ENCODE results near the gene FKBP2. TPM values are rescaled to one million over a fixed set of nuclear protein-coding genes. Genes with fewer than 3 reads are reported as not detected.

Gene FKBP2
- total and polyA plus RNA-seq, 2 of the 13 experiments (the other 11 are each of a cell fraction or from before 2014, with no cell fraction given): 30.1 to 53.3 TPM

DNA sequence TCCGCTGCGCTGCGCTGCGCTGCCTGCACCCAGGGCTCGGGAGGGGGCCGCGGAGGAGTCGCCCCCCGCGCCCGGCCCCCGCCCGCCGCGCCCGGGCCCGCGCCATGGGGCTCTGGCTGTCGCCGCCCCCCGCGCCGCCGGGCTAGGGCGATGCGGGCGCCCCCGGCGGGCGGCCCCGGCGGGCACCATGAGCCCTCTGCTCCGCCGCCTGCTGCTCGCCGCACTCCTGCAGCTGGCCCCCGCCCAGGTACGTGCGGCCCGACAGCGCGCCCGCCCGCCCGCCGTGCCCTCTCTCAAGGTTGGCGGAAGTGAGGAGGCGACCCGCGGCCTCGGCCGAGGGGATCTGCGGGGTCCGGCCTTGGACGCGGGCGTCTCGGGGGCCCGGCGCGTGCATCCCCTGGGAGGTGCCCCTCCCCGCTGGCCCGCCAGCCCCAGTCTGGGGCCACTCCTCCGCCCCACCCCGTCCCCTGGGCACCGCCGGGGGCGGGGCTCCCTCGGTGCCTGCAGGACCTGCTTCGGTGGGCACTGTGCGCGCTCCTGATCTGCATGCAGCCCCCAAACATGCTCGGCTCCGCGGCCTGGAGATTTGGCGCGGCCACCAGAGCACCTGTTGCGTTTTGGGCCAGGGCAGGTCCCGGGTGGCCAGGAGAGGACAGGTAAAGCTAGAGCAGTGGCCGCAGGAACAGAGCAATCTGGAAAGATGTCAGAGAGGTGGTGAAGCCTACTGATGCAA is 6.1 kb upstream of the FKBP2 start (continued):
- TF ChIP-seq MYPOP (CRISPR knock-in tag; IDR thresholded peaks at IDR 0.05): no peak
- TF ChIP-seq ZNF674 (CRISPR knock-in tag; IDR thresholded peaks at IDR 0.05; ENCODE audit: low read depth): no peak
- TF ChIP-seq, protein P1, sequence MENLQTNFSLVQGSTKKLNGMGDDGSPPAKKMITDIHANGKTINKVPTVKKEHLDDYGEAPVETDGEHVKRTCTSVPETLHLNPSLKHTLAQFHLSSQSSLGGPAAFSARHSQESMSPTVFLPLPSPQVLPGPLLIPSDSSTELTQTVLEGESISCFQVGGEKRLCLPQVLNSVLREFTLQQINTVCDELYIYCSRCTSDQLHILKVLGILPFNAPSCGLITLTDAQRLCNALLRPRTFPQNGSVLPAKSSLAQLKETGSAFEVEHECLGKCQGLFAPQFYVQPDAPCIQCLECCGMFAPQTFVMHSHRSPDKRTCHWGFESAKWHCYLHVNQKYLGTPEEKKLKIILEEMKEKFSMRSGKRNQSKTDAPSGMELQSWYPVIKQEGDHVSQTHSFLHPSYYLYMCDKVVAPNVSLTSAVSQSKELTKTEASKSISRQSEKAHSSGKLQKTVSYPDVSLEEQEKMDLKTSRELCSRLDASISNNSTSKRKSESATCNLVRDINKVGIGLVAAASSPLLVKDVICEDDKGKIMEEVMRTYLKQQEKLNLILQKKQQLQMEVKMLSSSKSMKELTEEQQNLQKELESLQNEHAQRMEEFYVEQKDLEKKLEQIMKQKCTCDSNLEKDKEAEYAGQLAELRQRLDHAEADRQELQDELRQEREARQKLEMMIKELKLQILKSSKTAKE (CRISPR knock-in tag; IDR thresholded peaks at IDR 0.05; ENCODE audit: borderline replicate concordance): peak; percentile 85
- no peak for TF ChIP-seq ZNF282 (IDR thresholded peaks at IDR 0.05; ENCODE audit: partially characterized antibody)
- TF ChIP-seq ZNF639 (CRISPR knock-in tag; conservative IDR thresholded peaks at IDR 0.05): peak; percentile 79; the same call in 1 of the 2 replicates
- TF ChIP-seq, protein P2, sequence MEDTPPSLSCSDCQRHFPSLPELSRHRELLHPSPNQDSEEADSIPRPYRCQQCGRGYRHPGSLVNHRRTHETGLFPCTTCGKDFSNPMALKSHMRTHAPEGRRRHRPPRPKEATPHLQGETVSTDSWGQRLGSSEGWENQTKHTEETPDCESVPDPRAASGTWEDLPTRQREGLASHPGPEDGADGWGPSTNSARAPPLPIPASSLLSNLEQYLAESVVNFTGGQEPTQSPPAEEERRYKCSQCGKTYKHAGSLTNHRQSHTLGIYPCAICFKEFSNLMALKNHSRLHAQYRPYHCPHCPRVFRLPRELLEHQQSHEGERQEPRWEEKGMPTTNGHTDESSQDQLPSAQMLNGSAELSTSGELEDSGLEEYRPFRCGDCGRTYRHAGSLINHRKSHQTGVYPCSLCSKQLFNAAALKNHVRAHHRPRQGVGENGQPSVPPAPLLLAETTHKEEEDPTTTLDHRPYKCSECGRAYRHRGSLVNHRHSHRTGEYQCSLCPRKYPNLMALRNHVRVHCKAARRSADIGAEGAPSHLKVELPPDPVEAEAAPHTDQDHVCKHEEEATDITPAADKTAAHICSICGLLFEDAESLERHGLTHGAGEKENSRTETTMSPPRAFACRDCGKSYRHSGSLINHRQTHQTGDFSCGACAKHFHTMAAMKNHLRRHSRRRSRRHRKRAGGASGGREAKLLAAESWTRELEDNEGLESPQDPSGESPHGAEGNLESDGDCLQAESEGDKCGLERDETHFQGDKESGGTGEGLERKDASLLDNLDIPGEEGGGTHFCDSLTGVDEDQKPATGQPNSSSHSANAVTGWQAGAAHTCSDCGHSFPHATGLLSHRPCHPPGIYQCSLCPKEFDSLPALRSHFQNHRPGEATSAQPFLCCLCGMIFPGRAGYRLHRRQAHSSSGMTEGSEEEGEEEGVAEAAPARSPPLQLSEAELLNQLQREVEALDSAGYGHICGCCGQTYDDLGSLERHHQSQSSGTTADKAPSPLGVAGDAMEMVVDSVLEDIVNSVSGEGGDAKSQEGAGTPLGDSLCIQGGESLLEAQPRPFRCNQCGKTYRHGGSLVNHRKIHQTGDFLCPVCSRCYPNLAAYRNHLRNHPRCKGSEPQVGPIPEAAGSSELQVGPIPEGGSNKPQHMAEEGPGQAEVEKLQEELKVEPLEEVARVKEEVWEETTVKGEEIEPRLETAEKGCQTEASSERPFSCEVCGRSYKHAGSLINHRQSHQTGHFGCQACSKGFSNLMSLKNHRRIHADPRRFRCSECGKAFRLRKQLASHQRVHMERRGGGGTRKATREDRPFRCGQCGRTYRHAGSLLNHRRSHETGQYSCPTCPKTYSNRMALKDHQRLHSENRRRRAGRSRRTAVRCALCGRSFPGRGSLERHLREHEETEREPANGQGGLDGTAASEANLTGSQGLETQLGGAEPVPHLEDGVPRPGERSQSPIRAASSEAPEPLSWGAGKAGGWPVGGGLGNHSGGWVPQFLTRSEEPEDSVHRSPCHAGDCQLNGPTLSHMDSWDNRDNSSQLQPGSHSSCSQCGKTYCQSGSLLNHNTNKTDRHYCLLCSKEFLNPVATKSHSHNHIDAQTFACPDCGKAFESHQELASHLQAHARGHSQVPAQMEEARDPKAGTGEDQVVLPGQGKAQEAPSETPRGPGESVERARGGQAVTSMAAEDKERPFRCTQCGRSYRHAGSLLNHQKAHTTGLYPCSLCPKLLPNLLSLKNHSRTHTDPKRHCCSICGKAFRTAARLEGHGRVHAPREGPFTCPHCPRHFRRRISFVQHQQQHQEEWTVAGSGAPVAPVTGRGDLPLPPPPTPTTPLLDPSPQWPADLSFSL (CRISPR knock-in tag; IDR thresholded peaks at IDR 0.05): no peak
- TF ChIP-seq MTA3 (CRISPR knock-in tag; IDR thresholded peaks at IDR 0.05): no peak
- 0 out of 2 replicates have a peak, but pooled peaks have one; percentile 50 for TF ChIP-seq MEIS2 (CRISPR knock-in tag; IDR thresholded peaks at IDR 0.05)
- TF ChIP-seq ZNF557 (CRISPR knock-in tag; IDR thresholded peaks at IDR 0.05): no peak
- no peak for TF ChIP-seq ZNF432 (CRISPR knock-in tag; IDR thresholded peaks at IDR 0.05; ENCODE audit: borderline replicate concordance)
- TF ChIP-seq, protein P3, sequence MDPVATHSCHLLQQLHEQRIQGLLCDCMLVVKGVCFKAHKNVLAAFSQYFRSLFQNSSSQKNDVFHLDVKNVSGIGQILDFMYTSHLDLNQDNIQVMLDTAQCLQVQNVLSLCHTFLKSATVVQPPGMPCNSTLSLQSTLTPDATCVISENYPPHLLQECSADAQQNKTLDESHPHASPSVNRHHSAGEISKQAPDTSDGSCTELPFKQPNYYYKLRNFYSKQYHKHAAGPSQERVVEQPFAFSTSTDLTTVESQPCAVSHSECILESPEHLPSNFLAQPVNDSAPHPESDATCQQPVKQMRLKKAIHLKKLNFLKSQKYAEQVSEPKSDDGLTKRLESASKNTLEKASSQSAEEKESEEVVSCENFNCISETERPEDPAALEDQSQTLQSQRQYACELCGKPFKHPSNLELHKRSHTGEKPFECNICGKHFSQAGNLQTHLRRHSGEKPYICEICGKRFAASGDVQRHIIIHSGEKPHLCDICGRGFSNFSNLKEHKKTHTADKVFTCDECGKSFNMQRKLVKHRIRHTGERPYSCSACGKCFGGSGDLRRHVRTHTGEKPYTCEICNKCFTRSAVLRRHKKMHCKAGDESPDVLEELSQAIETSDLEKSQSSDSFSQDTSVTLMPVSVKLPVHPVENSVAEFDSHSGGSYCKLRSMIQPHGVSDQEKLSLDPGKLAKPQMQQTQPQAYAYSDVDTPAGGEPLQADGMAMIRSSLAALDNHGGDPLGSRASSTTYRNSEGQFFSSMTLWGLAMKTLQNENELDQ (CRISPR knock-in tag; IDR thresholded peaks at IDR 0.05; ENCODE audit: borderline replicate concordance): no peak
- no peak for TF ChIP-seq HMG20B (CRISPR knock-in tag; conservative IDR thresholded peaks at IDR 0.05)
- peak; percentile 61; the same call in 1 of the 2 replicates for TF ChIP-seq ZNF446 (CRISPR knock-in tag; IDR thresholded peaks at IDR 0.05)
- no peak for TF ChIP-seq SIX4 (CRISPR knock-in tag; IDR thresholded peaks at IDR 0.05)
- TF ChIP-seq ZNF335 (CRISPR knock-in tag; IDR thresholded peaks at IDR 0.05): no peak
- no peak for TF ChIP-seq ZNF678 (CRISPR knock-in tag; IDR thresholded peaks at IDR 0.05)

Measured in HepG2 (cell line).